MM.1S (cell line): ENCODE data around the gene MYO5C.

ENCODE experiments used
- DNase-seq: peaks from one replicate; pipeline ENCODE4 v3.0.0-alpha.2; 2015
- H2AFZ ChIP-seq: fragments of 300-600 bp; sonication (generic); 2 replicates; pipeline ENCODE4 v1.6.0; 2016; ENCODE audit warnings: antibody characterized with exemption, low read length
- H3F3A ChIP-seq: fragments of 300-600 bp; sonication (generic); 2 replicates; pipeline ENCODE4 v1.6.1; 2016; ENCODE audit warnings: mild to moderate bottlenecking, antibody characterized with exemption, low read length, moderate library complexity, mixed read lengths; ENCODE audit not compliant: insufficient read depth
- H3K27ac ChIP-seq: fragments of 300-600 bp; sonication (generic); 2 replicates; pipeline ENCODE4 v1.5.1; 2016; ENCODE audit warnings: mild to moderate bottlenecking, low read length
- H3K27me3 ChIP-seq: fragments of 300-600 bp; sonication (generic); replicated peaks from 2 replicates; pipeline ENCODE4 v1.6.0; 2016; ENCODE audit warnings: low read length; ENCODE audit not compliant: insufficient read depth
- H3K36me3 ChIP-seq: fragments of 300-600 bp; sonication (generic); replicated peaks from 2 replicates; pipeline ENCODE4 v1.6.1; 2016; ENCODE audit warnings: mild to moderate bottlenecking, low read length, mixed read lengths; ENCODE audit not compliant: insufficient read depth
- H3K4me1 ChIP-seq: fragments of 300-600 bp; sonication (generic); 2 replicates; pipeline ENCODE4 v1.6.1; 2016; ENCODE audit warnings: low read length, mixed read lengths
- H3K4me2 ChIP-seq: fragments of 300-600 bp; sonication (generic); 2 replicates; pipeline ENCODE4 v1.6.0; 2016; ENCODE audit warnings: low read depth, low read length
- H3K4me3 ChIP-seq: fragments of 300-600 bp; sonication (generic); 2 replicates; pipeline ENCODE4 v1.5.1; 2016; ENCODE audit warnings: low read length, mixed read lengths
- H3K79me2 ChIP-seq: fragments of 300-600 bp; sonication (generic); 2 replicates; pipeline ENCODE4 v1.6.1; 2016; ENCODE audit warnings: mixed run types, low read length, mixed read lengths
- H3K9ac ChIP-seq: fragments of 300-600 bp; sonication (generic); 2 replicates; pipeline ENCODE4 v1.6.1; 2016; ENCODE audit warnings: low read length, mixed read lengths
- H3K9me2 ChIP-seq: fragments of 300-600 bp; sonication (generic); replicated peaks from 2 replicates; pipeline ENCODE4 v1.6.1; 2016; ENCODE audit warnings: mild to moderate bottlenecking, low read length, mixed read lengths; ENCODE audit not compliant: insufficient read depth
- H3K9me3 ChIP-seq: fragments of 300-600 bp; sonication (generic); replicated peaks from 2 replicates; pipeline ENCODE4 v1.6.1; 2016; ENCODE audit warnings: mild to moderate bottlenecking, low read length, mixed read lengths; ENCODE audit not compliant: insufficient read depth
- H4K20me1 ChIP-seq: fragments of 300-600 bp; sonication (generic); 2 replicates; pipeline ENCODE4 v1.6.1; 2016; ENCODE audit warnings: mild to moderate bottlenecking, low read length, moderate library complexity, mixed read lengths; ENCODE audit not compliant: insufficient read depth
- CTCF ChIP-seq: fragments of 300-600 bp; sonication (generic); IDR thresholded peaks from 2 replicates; pipeline ENCODE4 v1.5.1; 2016; ENCODE audit warnings: antibody characterized with exemption, low read length, mixed read lengths
- EZH2 ChIP-seq: fragments of 300-600 bp; sonication (generic); optimal IDR thresholded peaks from 2 replicates; pipeline ENCODE3; 2017; ENCODE audit warnings: low read depth, mild to moderate bottlenecking, antibody characterized with exemption, low read length, mixed read lengths
- EZH2phosphoT487 ChIP-seq: fragments of 300-600 bp; sonication (generic); IDR thresholded peaks from 2 replicates; pipeline ENCODE4 v1.6.1; 2018; ENCODE audit warnings: antibody characterized with exemption, low read length

The MYO5C gene

GRCh38 chr15:52207191-52207590 is 88.4 kb downstream of the MYO5C start:
- no peak overlapping the region for H3K4me3 ChIP-seq
- no peaks in the 10 kb centered on the region for H3K9me2 ChIP-seq
- H4K20me1 ChIP-seq, result no peaks in the 10 kb centered on the region
- H3K27me3 ChIP-seq, result no peaks in the 10 kb centered on the region
- no peaks in the 10 kb centered on the region for H3K9me3 ChIP-seq
- no peaks in the 10 kb centered on the region for H3K36me3 ChIP-seq
- no peak for TF ChIP-seq CTCF
- TF ChIP-seq EZH2phosphoT487, result no peak
- TF ChIP-seq EZH2, result no peak
- no peaks in the 10 kb centered on the region for H3K4me1 ChIP-seq
- H3K79me2 ChIP-seq, result no peaks in the 10 kb centered on the region
- no peak overlapping the region for H3K4me2 ChIP-seq
- no peaks in the 10 kb centered on the region for H3F3A ChIP-seq
- no peak for DNase-seq
- no peak overlapping the region for H2AFZ ChIP-seq
- no peak overlapping the region for H3K9ac ChIP-seq
- no peak overlapping the region for H3K27ac ChIP-seq

GRCh38 chr15:52206446-52206845 is 89.2 kb downstream of the MYO5C start:
- H3K27me3 ChIP-seq, result no peaks in the 10 kb centered on the region
- H3F3A ChIP-seq, result no peaks in the 10 kb centered on the region
- no peak overlapping the region for H3K9ac ChIP-seq
- no peak overlapping the region for H3K4me3 ChIP-seq
- H3K79me2 ChIP-seq, result no peaks in the 10 kb centered on the region
- no peaks in the 10 kb centered on the region for H3K9me3 ChIP-seq
- TF ChIP-seq EZH2, result no peak
- TF ChIP-seq CTCF, result no peak
- H3K9me2 ChIP-seq, result no peaks in the 10 kb centered on the region
- H3K4me1 ChIP-seq, result no peaks in the 10 kb centered on the region
- no peaks in the 10 kb centered on the region for H4K20me1 ChIP-seq
- H3K27ac ChIP-seq, result no peak overlapping the region
- H3K36me3 ChIP-seq, result no peaks in the 10 kb centered on the region
- no peak for DNase-seq
- H2AFZ ChIP-seq, result no peak overlapping the region
- no peak overlapping the region for H3K4me2 ChIP-seq

GRCh38 chr15:52204657-52205056 is 90.9 kb downstream of the MYO5C start:
- Histone ChIP-seq H2AFZ (no peak overlapping the region), H3K9ac (no peak overlapping the region), H3K4me2 (no peak overlapping the region), H3K9me2 (no peaks in the 10 kb centered on the region), H3K4me3 (no peak overlapping the region), H3K4me1 (no peaks in the 10 kb centered on the region), H3K36me3 (no peaks in the 10 kb centered on the region), H3K79me2 (no peaks in the 10 kb centered on the region), H3K27ac (no peak overlapping the region), H3K27me3 (no peaks in the 10 kb centered on the region), H4K20me1 (no peaks in the 10 kb centered on the region), H3K9me3 (no peaks in the 10 kb centered on the region), H3F3A (no peaks in the 10 kb centered on the region)
- no peak for DNase-seq
- TF ChIP-seq EZH2 (no peak), CTCF (no peak), EZH2phosphoT487 (no peak)
